ENCODE results near the gene GRIP2.

DNA sequence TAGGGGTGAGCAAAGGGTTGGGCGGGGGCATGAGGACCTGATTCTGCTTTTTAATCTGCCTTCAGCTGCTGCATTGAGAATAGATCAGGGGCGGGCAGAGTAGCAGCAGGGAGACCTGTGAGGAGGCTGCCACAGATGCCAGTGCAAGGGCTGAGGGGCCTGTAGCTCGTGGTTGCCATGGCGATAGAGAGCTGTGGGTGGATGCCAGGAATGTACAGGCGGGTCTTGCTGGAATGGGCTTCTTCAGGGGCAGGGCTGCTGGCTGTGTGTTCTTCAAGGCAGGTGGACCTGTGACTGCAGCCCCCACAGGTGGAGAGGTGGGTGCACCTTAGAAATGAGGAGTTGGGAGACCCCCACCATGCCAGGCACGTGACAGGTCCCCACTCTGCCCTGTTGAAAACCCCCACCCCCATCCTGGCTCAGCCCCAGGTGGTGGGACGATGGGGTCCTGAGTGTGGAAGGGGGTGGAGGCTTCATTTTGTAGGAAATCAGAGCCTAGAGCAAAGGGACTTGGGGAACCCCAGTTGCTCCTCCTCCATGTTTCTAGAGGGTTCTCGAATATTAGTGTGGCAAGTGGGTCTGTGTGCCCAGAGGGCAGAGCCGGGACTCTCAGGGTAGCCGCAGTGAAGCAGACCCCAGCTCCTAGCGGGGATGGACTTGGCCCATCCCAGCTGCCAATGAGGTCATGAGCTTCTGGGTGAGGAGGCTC lies 99.5 kb downstream of the GRIP2 start:
- TF ChIP-seq, protein P1, sequence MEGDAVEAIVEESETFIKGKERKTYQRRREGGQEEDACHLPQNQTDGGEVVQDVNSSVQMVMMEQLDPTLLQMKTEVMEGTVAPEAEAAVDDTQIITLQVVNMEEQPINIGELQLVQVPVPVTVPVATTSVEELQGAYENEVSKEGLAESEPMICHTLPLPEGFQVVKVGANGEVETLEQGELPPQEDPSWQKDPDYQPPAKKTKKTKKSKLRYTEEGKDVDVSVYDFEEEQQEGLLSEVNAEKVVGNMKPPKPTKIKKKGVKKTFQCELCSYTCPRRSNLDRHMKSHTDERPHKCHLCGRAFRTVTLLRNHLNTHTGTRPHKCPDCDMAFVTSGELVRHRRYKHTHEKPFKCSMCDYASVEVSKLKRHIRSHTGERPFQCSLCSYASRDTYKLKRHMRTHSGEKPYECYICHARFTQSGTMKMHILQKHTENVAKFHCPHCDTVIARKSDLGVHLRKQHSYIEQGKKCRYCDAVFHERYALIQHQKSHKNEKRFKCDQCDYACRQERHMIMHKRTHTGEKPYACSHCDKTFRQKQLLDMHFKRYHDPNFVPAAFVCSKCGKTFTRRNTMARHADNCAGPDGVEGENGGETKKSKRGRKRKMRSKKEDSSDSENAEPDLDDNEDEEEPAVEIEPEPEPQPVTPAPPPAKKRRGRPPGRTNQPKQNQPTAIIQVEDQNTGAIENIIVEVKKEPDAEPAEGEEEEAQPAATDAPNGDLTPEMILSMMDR (IDR thresholded peaks at IDR 0.05) = no peak
- TF ChIP-seq POLR2A (IDR thresholded peaks at IDR 0.05) = no peak
